ENCODE data around the gene CST4. TPM values are rescaled to one million over a fixed set of nuclear protein-coding genes. Genes with fewer than 3 reads are reported as not detected.
A peak's percentile ranks its signal among the peaks of the same experiment; 100 is the strongest.

Gene CST4
- total and polyA plus RNA-seq, 8 donors, result not detected

GRCh38 chr20:23654717-23655116 lies 34.1 kb downstream of the CST4 start:
- Histone ChIP-seq H3K27ac (peak overlapping the region in 1 of 2 donors; percentile 77), H3K36me3 (no peaks in the 10 kb centered on the region), H3K9me3 (no peaks in the 10 kb centered on the region), H3K4me3 (no peak overlapping the region), H3K4me1 (peaks cover 9 to 29% of the 10 kb centered on the region in 2 donors), H3K27me3 (no peaks in the 10 kb centered on the region)
- no peak for DNase-seq
- intact Hi-C loops (cut with DNase I), result no loop called here
- TF ChIP-seq CTCF (IDR thresholded peaks at IDR 0.05), result no peak
- no peak for ATAC-seq

- H3K27me3 ChIP-seq, result no peaks in the 10 kb centered on the region
- H3K4me1 ChIP-seq, result peaks cover 9 to 29% of the 10 kb centered on the region in 2 donors
- intact Hi-C loops (cut with DNase I), result no loop called here
- H3K9me3 ChIP-seq, result no peaks in the 10 kb centered on the region
- H3K36me3 ChIP-seq, result no peaks in the 10 kb centered on the region
- no peak for TF ChIP-seq CTCF (IDR thresholded peaks at IDR 0.05)
- DNase-seq, result no peak
- no peak overlapping the region for H3K27ac ChIP-seq
- ATAC-seq, result no peak
- no peak overlapping the region for H3K4me3 ChIP-seq
These were observed 34.8 kb downstream of the CST4 start for GRCh38 chr20:23654000-23654399.

GRCh38 chr20:23653400-23653938 lies 35.4 kb downstream of the CST4 start:
- DNase-seq, result no peak
- TF ChIP-seq CTCF (IDR thresholded peaks at IDR 0.05), result no peak
- H3K27ac ChIP-seq, result no peak overlapping the region
- H3K4me3 ChIP-seq, result no peak overlapping the region
- H3K27me3 ChIP-seq, result no peaks in the 10 kb centered on the region
- H3K9me3 ChIP-seq, result no peaks in the 10 kb centered on the region
- no peaks in the 10 kb centered on the region for H3K36me3 ChIP-seq
- intact Hi-C loops (cut with DNase I), result no loop called here
- peaks cover 9 to 29% of the 10 kb centered on the region in 2 donors for H3K4me1 ChIP-seq
- no peak for ATAC-seq

- no peaks in the 10 kb centered on the region for H3K9me3 ChIP-seq
- no peaks in the 10 kb centered on the region for H3K36me3 ChIP-seq
- TF ChIP-seq CTCF (IDR thresholded peaks at IDR 0.05), result no peak
- H3K27me3 ChIP-seq, result no peaks in the 10 kb centered on the region
- H3K27ac ChIP-seq, result no peak overlapping the region
- peaks cover 9 to 29% of the 10 kb centered on the region in 2 donors for H3K4me1 ChIP-seq
- intact Hi-C loops (cut with DNase I), result no loop called here
- ATAC-seq, result no peak
- no peak overlapping the region for H3K4me3 ChIP-seq
- DNase-seq, result no peak
These were observed 35.9 kb downstream of the CST4 start for GRCh38 chr20:23652926-23653325.

- intact Hi-C loops (cut with DNase I), result no loop called here
- TF ChIP-seq CTCF (IDR thresholded peaks at IDR 0.05), result no peak
- Histone ChIP-seq H3K9me3 (no peaks in the 10 kb centered on the region), H3K4me3 (no peak overlapping the region), H3K27me3 (no peaks in the 10 kb centered on the region), H3K36me3 (no peaks in the 10 kb centered on the region), H3K4me1 (peaks cover 9 to 29% of the 10 kb centered on the region in 2 donors), H3K27ac (no peak overlapping the region)
- ATAC-seq (no peak), DNase-seq (no peak)
These were observed 36.5 kb downstream of the CST4 start for GRCh38 chr20:23652371-23652770.

Data from left lung (tissue), 10 donors.